Colonic mucosa (tissue), 4 donors: ENCODE measurements around the gene TNK2. TPM values are rescaled to one million over a fixed set of nuclear protein-coding genes. Genes with fewer than 3 reads are reported as not detected.

Source experiments
- DNase-seq: peaks from one replicate; pipeline ENCODE4 v3.0.0-alpha.2; 2020
- H3K27ac ChIP-seq: fragments of 200-600 bp; one replicate; pipeline ENCODE4 v1.8.0; 2021
- H3K27me3 ChIP-seq: fragments of 200-600 bp; one replicate; pipeline ENCODE4 v1.8.0; 2021
- H3K36me3 ChIP-seq: fragments of 200-600 bp; one replicate; pipeline ENCODE4 v1.8.0; 2021
- H3K4me1 ChIP-seq: fragments of 200-600 bp; one replicate; pipeline ENCODE4 v1.8.0; 2021; ENCODE audit warnings: mild to moderate bottlenecking
- H3K4me3 ChIP-seq: fragments of 200-600 bp; one replicate; pipeline ENCODE4 v1.8.0; 2021
- H3K9ac ChIP-seq, 2 donors: one replicate each; pipeline ENCODE4 v1.7.0; 2013; ENCODE audit warnings: control low read depth in 2 of 2, low read depth in 2 of 2, low read length in 2 of 2
- H3K9me3 ChIP-seq: fragments of 200-600 bp; one replicate; pipeline ENCODE4 v1.8.0; 2021
- intact Hi-C: fragments of 100-400 bp; cut with DNase I; formaldehyde crosslinking; loops from one replicate; pipeline ENCODE4 v1.14.1; 2022
- total RNA-seq, 2 donors: library from RNA; stranded (reverse); fragmentation: NEBNext Ultra II Directional in 1 of 2; extraction: Animal tissue kit (Norgen Biotek cat#: 25700) in 1 of 2; gene quantifications; one replicate each; pipeline ENCODE4 v1.2.1, GENCODE V29; 2021
- TF ChIP-seq, protein P1 (sequence below): fragments of 200-600 bp; IDR thresholded peaks from one replicate; pipeline ENCODE4 v1.8.0; 2022; ENCODE audit warnings: antibody characterized with exemption, mild to moderate bottlenecking
- donor health status: healthy.
- donor health status: DM: no; HTN: no; CAD: no.
- donor health status: DM: no; HTN: no; CAD: no.

TNK2 gene
- total RNA-seq, 2 donors from 2014 or later: 23.8 to 28.5 TPM

DNA sequence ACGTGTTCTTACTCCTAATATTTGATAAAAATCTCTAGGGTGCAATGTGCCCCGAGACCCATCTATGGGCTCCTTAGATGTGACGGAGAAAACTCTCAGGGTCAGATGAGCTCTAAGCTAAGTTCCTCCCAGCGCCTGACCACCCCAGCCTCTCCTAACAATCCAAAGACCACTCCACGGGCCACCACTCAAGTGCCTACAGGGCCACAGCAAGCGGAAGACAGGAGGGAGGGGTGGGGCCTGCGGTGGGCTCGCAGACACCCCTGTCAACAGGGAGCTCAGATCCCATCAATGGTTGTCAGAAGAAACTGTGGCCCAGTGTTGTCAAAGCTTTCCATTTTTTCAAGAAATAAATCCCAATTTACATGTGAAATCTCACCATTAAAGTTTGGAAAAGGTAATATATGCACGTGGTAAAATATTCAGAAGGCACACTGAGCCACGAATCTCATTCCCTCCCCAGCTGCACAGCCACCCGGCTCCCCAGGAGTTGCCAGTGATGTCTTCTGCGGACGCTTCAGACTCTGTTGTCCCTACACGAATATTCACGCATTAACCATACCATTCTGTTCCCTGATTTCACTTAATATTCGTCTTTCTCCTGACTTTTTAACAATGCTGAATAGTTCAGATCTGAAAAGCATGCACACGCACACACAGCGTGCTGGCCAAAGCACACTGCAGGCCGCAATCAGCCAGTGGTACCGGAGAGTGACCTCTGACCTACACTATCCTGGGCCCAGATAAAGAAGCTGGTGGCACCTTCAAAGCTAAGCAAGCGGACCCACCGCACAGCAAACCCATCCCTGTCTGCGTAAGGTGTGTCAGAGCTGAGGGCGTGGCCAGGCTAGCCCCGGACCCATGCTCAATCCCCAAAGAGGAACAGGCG lies 19.1 kb downstream of the TNK2 start:
- H3K9me3 ChIP-seq: no peaks in the 10 kb centered on the region
- no peak overlapping the region for H3K9ac ChIP-seq
- no peak overlapping the region for H3K4me3 ChIP-seq
- no peak overlapping the region for H3K27ac ChIP-seq
- peaks cover 5% of the 10 kb centered on the region for H3K4me1 ChIP-seq
- H3K27me3 ChIP-seq: no peaks in the 10 kb centered on the region
- DNase-seq: no peak
- intact Hi-C loops: no loop called here
- no peaks in the 10 kb centered on the region for H3K36me3 ChIP-seq
- TF ChIP-seq, protein P1, sequence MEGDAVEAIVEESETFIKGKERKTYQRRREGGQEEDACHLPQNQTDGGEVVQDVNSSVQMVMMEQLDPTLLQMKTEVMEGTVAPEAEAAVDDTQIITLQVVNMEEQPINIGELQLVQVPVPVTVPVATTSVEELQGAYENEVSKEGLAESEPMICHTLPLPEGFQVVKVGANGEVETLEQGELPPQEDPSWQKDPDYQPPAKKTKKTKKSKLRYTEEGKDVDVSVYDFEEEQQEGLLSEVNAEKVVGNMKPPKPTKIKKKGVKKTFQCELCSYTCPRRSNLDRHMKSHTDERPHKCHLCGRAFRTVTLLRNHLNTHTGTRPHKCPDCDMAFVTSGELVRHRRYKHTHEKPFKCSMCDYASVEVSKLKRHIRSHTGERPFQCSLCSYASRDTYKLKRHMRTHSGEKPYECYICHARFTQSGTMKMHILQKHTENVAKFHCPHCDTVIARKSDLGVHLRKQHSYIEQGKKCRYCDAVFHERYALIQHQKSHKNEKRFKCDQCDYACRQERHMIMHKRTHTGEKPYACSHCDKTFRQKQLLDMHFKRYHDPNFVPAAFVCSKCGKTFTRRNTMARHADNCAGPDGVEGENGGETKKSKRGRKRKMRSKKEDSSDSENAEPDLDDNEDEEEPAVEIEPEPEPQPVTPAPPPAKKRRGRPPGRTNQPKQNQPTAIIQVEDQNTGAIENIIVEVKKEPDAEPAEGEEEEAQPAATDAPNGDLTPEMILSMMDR: no peak

DNA sequence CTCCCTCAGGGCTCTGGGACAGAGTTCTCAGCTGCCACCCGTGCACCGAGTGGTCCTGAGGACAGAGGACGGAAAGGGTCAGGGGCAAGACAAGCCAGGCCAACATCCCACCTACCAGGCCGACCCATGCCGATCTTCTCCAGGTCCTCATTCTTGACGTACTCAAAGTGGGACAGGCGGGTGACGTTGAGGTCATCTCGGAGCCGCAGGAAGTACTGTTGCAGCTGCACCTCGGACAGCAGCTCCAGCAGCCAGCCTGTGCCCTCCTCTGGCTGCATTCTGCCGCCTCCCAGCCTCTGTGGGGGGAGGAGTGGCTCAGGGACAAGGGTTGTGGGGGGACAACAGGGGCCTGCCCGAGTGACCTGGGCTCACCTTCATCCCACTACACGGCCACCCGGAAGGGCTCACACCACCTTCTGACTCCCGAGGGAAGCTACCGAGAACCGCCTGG lies 20.0 kb downstream of the TNK2 start:
- no peaks in the 10 kb centered on the region for H3K9me3 ChIP-seq
- H3K4me1 ChIP-seq: peaks cover 5% of the 10 kb centered on the region
- H3K27me3 ChIP-seq: no peaks in the 10 kb centered on the region
- no peak overlapping the region for H3K9ac ChIP-seq
- H3K27ac ChIP-seq: no peak overlapping the region
- DNase-seq: no peak
- intact Hi-C loops: no loop called here
- TF ChIP-seq, protein P1: no peak
- H3K4me3 ChIP-seq: no peak overlapping the region
- H3K36me3 ChIP-seq: no peaks in the 10 kb centered on the region

DNA sequence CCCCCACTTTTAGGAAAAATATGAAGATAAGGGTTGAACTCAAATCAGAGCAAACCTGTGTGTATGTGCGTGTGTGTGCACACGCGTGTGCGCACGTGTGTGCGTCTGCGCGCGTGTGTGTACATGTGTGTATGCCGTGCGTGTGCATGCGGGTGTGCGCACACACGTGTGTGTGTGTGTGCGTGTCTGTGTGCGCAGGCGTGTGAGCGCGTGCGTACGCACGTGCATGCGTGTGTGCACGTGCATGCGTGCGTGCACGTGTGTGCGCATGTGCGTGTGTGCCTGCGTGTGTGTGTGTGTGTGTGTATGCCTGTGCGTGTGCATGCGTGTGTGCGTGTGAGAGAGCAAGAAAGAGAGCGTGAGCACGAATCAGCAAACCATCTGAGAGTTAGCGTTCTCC lies 20.7 kb downstream of the TNK2 start:
- Histone ChIP-seq H3K4me1 (peaks cover 5% of the 10 kb centered on the region), H3K9me3 (no peaks in the 10 kb centered on the region), H3K27ac (no peak overlapping the region), H3K27me3 (no peaks in the 10 kb centered on the region), H3K4me3 (no peak overlapping the region), H3K9ac (no peak overlapping the region), H3K36me3 (no peaks in the 10 kb centered on the region)
- TF ChIP-seq, protein P1: no peak
- no peak for DNase-seq
- intact Hi-C loops: no loop called here

DNA sequence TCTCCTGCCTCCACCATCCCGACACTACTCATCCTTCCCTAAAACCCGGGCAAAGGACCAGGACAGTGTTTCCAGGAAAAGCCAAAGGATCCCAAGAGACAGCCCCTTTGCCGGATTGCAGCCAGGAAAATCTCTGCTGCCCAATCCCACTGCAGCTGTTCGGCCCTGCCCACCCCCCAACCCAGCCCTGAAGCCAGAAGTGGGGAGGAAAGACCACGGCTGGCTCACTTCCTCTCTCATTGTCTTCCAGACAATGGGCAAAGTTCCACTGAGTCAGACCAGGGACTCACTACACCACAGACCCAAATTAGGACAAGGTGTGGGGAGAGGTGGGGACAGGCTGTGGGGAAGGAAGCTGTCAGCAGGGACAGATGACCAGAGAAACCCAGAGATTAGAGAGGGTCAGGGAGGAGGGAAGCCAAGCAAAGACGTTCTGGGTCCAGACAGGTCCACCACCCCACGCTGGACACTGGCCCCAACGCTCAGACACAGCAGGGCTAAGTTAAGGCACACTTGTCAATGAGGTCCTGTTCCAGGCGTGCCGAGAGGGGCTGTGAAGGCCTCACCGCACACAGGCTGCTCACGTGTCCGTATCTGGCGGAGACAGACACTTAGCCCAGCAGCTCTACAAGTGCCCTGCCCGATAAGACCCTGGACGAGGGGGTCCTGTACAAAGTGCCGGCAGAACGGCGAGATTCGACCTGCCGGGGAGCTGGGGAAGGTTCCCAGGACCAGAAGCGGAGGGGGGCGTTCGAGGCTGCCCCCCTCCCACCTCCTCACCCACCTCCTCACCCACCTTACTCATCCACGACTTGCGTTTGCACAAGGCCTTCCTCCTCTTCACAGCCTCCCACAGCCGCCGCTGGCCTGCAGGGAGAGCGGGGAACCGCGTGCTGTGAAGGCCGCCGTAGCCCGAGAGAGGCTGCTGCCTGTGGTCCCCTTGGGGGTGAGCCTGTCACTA lies 21.9 kb downstream of the TNK2 start:
- no peak overlapping the region for H3K4me3 ChIP-seq
- H3K9me3 ChIP-seq: no peaks in the 10 kb centered on the region
- intact Hi-C loops: no loop called here
- H3K9ac ChIP-seq: no peak overlapping the region
- no peak overlapping the region for H3K27ac ChIP-seq
- H3K4me1 ChIP-seq: peaks cover 5% of the 10 kb centered on the region
- H3K36me3 ChIP-seq: no peaks in the 10 kb centered on the region
- DNase-seq: no peak
- no peaks in the 10 kb centered on the region for H3K27me3 ChIP-seq
- TF ChIP-seq, protein P1: no peak
